Right lobe of liver (tissue), 6 donors: ENCODE data around the gene SDR9C7. TPM values are rescaled to one million over a fixed set of nuclear protein-coding genes. Genes with fewer than 3 reads are reported as not detected.
"Not testable (repeated sequence)": the region's sequence is repeated elsewhere in the genome, so short reads cannot be mapped to it uniquely, and the experiment has no call there.

ENCODE experiments used
- ATAC-seq, 4 donors: fragments of 200-7000 bp; cut with Tn5 transposase; one replicate each; pipeline ENCODE4 v1.9.1; 2020; ENCODE audit warnings: mild to moderate bottlenecking in 4 of 4, moderate library complexity in 4 of 4
- DNase-seq, 3 donors: peaks; one replicate each; pipeline ENCODE4 v3.0.0-alpha.2; 2020
- H3K27ac ChIP-seq, 3 donors: fragments of 200-600 bp; one replicate each; pipeline ENCODE4 v1.8.0; 2022
- H3K27me3 ChIP-seq, 2 donors: fragments of 200-600 bp; one replicate each; pipeline ENCODE4 v1.8.0; 2022
- H3K36me3 ChIP-seq, 4 donors: fragments of 200-600 bp; sonication (generic) in 1 of 4; one replicate each; pipeline versions ENCODE4 v1.5.1 to v1.8.0; 2017 to 2022; ENCODE audit warnings: control low read depth in 1 of 4
- H3K4me1 ChIP-seq, 4 donors: fragments of 200-600 bp; sonication (generic) in 1 of 4; one replicate each; pipeline versions ENCODE4 v1.5.1 to v1.8.0; 2017 to 2022; ENCODE audit warnings: control low read depth in 1 of 4
- H3K4me3 ChIP-seq, 3 donors: fragments of 200-600 bp; one replicate each; pipeline ENCODE4 v1.8.0; 2022
- H3K9me3 ChIP-seq, 4 donors: fragments of 200-600 bp; sonication (generic) in 1 of 4; one replicate each; pipeline versions ENCODE4 v1.5.1 to v1.8.0; 2017 to 2022; ENCODE audit warnings: control low read depth in 1 of 4
- POLR2A ChIP-seq: fragments of 450-650 bp; IDR thresholded peaks from one replicate; pipeline ENCODE4 v1.6.1; 2017; ENCODE audit warnings: antibody characterized with exemption, mild to moderate bottlenecking
- WGBS: methylation state at CpG from one replicate; pipeline ENCODE4 v1.1.6; 2018; ENCODE audit warnings: low coverage, low lambda C conversion rate; ENCODE audit not compliant: insufficient coverage; ENCODE audit errors: missing lambda C conversion rate; 5-methylcytosine and 5-hydroxymethylcytosine counted together
- intact Hi-C, 2 donors: fragments of 100-400 bp; cut with DNase I; formaldehyde crosslinking; loops; one replicate each; pipeline versions ENCODE4 v1.11.2 to v1.14.1; 2022
- total RNA-seq, 6 experiments: library from RNA; depleted of rRNA in 2 of 6; stranded (reverse); fragments of >200 nt in 2 of 6; fragmentation: NEBNext Ultra II Directional in 3 of 6; extraction: Animal tissue kit (Norgen Biotek cat#: 25700) in 3 of 6; gene quantifications; one replicate each; pipeline versions ENCODE4 v1.1.0 to v1.2.4, GENCODE V29; 2016 to 2023
- TF ChIP-seq, protein P1 (sequence below), 4 donors: fragments of 200-600 bp in 3 of 4; fragments of 450-650 bp in 1 of 4; IDR thresholded peaks; one replicate each; pipeline versions ENCODE4 v1.5.1 to v1.8.0; 2016 to 2022; ENCODE audit warnings: antibody characterized with exemption in 4 of 4, mild to moderate bottlenecking in 2 of 4
- donor health status: DM: no; HTN: yes; CAD: no.
- donor health status: DM: no; HTN: no; CAD: no.
- donor health status: DM: no; HTN: no; CAD: no.
- donor health status: DM: no; HTN: yes; CAD: no.
- donor health status: DM: no; HTN: yes; CAD: no.

The SDR9C7 gene
- total RNA-seq, 6 experiments from 2014 or later = not detected

GRCh38 chr12:56963557-56963956 lies 29.3 kb upstream of the SDR9C7 start:
- H3K4me1 ChIP-seq, H3K4me3 ChIP-seq, H3K36me3 ChIP-seq, DNase-seq, H3K9me3 ChIP-seq, H3K27me3 ChIP-seq, intact Hi-C loops, ATAC-seq, H3K27ac ChIP-seq: not testable (repeated sequence)
- WGBS = no CpG with 5 or more reads among the region's 27 CpGs

- 64% methylated on average over 4 of the region's 4 CpGs for WGBS
- ATAC-seq, H3K36me3 ChIP-seq, H3K9me3 ChIP-seq, DNase-seq, H3K4me3 ChIP-seq, intact Hi-C loops, H3K27me3 ChIP-seq, H3K27ac ChIP-seq: not testable (repeated sequence)
- H3K4me1 ChIP-seq = peaks cover 0 to 18% (median 6%) of the 10 kb centered on the region in 4 donors
Observed at GRCh38 chr12:56962247-56962646, 28.0 kb upstream of the SDR9C7 start.

DNA sequence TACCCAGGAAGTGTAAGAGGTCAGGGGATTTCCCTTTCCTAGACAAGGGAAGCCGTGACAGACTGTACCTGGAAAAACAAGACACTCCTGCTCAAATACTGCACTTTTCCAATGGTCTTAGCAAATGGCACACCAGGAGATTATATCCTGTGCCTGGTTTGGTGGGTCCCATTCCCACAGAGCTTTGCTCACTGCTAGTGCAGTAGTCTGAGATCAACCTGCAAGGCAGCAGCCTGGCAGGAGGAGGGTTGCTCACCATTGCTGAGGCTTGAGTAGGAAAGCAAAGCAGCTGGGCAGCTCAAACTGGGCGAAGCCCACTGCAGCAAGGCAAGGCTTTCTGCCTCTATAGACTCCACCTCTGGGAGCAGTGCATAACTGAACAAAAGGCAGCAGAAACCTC lies 24.2 kb upstream of the SDR9C7 start:
- ATAC-seq (no peak), DNase-seq (no peak)
- Histone ChIP-seq H3K9me3 (no peaks in the 10 kb centered on the region), H3K27me3 (no peaks in the 10 kb centered on the region), H3K4me3 (no peak overlapping the region), H3K4me1 (peaks cover 0 to 39% (median 6%) of the 10 kb centered on the region in 4 donors), H3K36me3 (peaks cover 0 to 21% (median 1%) of the 10 kb centered on the region in 4 donors), H3K27ac (peak overlapping the region in 2 of 3 donors; percentile 79 to 89)
- intact Hi-C loops = loop anchor here in 1 of 2 donors (10.0 kb wide), 1 partner anchor 54 kb away; no protein-coding TSS in a partner anchor
- 67% methylated on average over 2 of the region's 2 CpGs for WGBS
- TF ChIP-seq, protein P1, sequence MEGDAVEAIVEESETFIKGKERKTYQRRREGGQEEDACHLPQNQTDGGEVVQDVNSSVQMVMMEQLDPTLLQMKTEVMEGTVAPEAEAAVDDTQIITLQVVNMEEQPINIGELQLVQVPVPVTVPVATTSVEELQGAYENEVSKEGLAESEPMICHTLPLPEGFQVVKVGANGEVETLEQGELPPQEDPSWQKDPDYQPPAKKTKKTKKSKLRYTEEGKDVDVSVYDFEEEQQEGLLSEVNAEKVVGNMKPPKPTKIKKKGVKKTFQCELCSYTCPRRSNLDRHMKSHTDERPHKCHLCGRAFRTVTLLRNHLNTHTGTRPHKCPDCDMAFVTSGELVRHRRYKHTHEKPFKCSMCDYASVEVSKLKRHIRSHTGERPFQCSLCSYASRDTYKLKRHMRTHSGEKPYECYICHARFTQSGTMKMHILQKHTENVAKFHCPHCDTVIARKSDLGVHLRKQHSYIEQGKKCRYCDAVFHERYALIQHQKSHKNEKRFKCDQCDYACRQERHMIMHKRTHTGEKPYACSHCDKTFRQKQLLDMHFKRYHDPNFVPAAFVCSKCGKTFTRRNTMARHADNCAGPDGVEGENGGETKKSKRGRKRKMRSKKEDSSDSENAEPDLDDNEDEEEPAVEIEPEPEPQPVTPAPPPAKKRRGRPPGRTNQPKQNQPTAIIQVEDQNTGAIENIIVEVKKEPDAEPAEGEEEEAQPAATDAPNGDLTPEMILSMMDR (IDR thresholded peaks at IDR 0.05) = no peak
- TF ChIP-seq POLR2A = no peak

DNA sequence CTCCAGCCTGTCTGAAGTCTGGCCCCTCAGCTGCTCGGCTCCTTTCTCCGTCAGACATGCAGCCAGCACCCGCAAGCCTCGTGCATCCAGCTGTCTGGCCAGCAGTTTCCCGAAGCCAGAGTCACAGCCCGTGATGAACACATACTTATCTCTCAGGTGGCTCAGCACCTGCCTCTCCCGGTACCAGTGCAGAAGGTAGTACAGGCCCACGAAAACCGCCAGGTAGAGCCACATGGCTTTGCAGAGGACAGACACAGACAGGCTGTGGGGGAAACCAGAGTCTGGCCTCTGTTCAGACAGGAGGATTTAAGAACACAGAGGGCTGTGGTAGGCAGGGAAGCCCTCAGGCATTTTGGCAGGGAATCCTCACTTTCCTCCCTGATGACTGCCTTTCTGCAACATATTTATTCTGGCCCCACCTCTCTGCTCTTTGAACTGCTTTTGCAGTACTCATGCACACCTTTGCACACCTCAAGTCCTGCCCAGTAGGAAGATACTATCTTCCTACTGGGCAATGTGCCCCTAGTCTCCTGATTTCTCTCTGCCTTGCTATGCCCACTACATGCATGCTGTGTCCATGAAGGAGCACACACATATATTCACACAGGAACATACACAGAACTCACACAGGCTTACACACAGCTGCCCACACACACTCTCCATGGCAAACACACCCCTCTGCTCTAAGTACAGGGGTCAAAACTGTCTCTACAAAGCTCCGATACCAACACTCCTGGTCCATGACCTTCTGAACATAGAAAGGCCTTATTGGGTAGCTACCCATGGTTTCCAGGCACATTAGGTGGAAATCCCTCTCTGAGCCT lies 23.2 kb upstream of the SDR9C7 start, which contains the start of gene RDH16:
RDH16 (minus strand) TSS at position 380 of the 824 bp plus-strand sequence; CDS start at position 234, 146 bp downstream.
- intact Hi-C loops = loop anchor here in 1 of 2 donors (10.0 kb wide), 1 partner anchor 53 kb away; no protein-coding TSS in a partner anchor
- ATAC-seq (peak; percentile 67 to 84 (median 78)), DNase-seq (peak in 2 of 3 donors; percentile 63 to 78)
- no peaks in the 10 kb centered on the region for H3K27me3 ChIP-seq
- peaks cover 0 to 30% (median 5%) of the 10 kb centered on the region in 4 donors for H3K36me3 ChIP-seq
- peaks cover 0 to 49% (median 6%) of the 10 kb centered on the region in 4 donors for H3K4me1 ChIP-seq
- peak within 1 kb of the TSS; percentile 43 to 77 (median 66) for H3K4me3 ChIP-seq
- 20% methylated on average over 4 of the region's 10 CpGs for WGBS
- no peaks in the 10 kb centered on the region for H3K9me3 ChIP-seq
- H3K27ac ChIP-seq = peak within 1 kb of the TSS; percentile 73 to 89 (median 79)
- peak; percentile 49 for TF ChIP-seq POLR2A
- TF ChIP-seq, protein P1 (IDR thresholded peaks at IDR 0.05) = no peak

DNA sequence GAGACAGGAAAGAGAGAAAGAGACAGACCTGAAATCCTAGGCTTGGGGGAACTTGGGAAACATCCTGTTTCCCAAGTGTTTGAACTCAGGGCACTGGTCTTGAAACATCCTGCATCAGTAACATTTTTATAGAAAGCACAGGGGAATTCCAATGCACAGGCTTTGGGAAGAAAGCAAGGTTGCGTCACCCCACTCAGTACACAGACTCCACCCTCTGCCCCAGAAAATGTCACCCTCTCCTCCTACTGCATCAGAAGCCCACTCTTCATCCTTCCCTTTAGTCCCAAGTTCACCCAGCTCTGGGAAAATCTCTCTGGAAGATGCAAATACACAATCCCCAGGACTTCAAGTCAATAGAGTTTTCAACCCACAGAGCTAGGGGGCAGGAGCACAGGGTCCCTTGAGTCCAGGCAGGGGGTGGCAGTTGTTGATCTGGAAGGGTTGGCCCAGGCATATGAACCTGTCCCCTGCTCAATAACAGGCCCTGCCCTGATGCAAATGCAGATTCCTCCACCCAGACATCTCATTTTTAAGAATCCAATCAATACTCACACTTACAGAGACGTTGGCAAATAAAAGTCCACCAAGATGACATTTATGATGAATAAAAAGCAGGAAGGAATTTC lies 21.5 kb upstream of the SDR9C7 start:
- H3K4me1 ChIP-seq = peaks cover 0 to 50% (median 6%) of the 10 kb centered on the region in 4 donors
- peaks cover 0 to 47% (median 14%) of the 10 kb centered on the region in 4 donors for H3K36me3 ChIP-seq
- ATAC-seq (peak; percentile 65 to 75 (median 72)), DNase-seq (peak in 2 of 3 donors; percentile 51 to 69)
- H3K27ac ChIP-seq = peak overlapping the region; percentile 48 to 89 (median 79)
- intact Hi-C loops = loop anchor here in 1 of 2 donors (10.0 kb wide), 1 partner anchor 51 kb away; no protein-coding TSS in a partner anchor
- WGBS = 30% methylated on average over 1 of the region's 2 CpGs
- TF ChIP-seq, protein P1 (IDR thresholded peaks at IDR 0.05) = no peak
- TF ChIP-seq POLR2A = peak; percentile 48
- H3K27me3 ChIP-seq = no peaks in the 10 kb centered on the region
- H3K9me3 ChIP-seq = no peaks in the 10 kb centered on the region
- peak overlapping the region; percentile 43 to 77 (median 66) for H3K4me3 ChIP-seq
